Measurements from ENCODE around the gene NEMP1. TPM values are rescaled to one million over a fixed set of nuclear protein-coding genes. Genes with fewer than 3 reads are reported as not detected.
A peak's percentile ranks its signal among the peaks of the same experiment; 100 is the strongest.

Gene NEMP1
- total RNA-seq, 6 experiments from 2014 or later = 13.0 to 22.1 (median 20.7) TPM

DNA sequence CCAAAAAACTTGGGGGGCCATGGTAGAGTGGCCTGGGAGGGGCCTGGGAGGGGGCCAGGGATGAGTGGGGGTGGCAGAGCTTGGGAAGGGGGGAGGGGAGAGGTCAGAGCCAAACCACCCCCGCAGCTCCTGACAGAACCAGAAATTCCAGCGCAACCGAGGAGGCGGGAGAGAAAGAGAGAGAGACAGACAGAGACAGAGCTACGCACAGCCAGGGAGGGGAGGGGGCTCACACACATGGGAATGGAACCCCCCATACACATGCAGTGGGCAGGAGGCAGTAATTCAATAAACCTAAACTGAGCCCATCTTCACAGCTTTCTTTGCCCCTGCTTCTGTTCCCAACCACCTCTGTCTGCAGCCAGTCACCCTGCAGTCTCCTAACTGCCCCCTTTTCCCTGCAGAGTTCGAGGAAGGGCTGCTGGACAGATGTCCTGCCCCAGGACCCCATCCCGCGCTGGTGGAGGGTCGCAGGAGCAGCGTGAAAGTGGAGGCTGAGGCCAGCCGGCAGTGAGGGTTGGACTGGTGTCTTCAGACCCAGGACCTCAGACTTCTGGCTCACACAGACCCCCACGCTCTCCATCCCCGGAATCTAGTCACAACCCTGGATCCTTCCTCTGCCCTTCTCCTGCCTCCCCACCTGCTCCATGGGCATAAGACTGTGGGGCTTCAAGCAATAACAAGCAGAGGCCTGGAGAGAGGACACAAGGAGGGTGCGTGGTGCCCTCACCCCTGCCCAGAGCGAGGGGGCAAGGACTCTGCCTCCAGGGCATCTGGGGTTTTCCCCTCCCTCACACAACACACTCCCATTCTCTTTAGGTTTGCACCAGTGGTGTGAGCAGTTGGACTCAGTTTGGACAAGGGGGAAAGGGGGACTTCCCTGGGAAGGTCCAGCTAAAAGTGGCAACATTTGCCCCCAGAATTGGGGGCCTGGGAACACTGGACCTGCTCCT, 15.9 kb upstream of the NEMP1 start:
- H3K4me3 Mint-ChIP-seq = peak overlapping the region; percentile 75
- H3K27me3 Mint-ChIP-seq (ENCODE audit: insufficient read depth) = peaks cover 22% of the 10 kb centered on the region
- no peak for DNase-seq
- H3K9me3 Mint-ChIP-seq = no peaks in the 10 kb centered on the region
- TF ChIP-seq, protein P1, sequence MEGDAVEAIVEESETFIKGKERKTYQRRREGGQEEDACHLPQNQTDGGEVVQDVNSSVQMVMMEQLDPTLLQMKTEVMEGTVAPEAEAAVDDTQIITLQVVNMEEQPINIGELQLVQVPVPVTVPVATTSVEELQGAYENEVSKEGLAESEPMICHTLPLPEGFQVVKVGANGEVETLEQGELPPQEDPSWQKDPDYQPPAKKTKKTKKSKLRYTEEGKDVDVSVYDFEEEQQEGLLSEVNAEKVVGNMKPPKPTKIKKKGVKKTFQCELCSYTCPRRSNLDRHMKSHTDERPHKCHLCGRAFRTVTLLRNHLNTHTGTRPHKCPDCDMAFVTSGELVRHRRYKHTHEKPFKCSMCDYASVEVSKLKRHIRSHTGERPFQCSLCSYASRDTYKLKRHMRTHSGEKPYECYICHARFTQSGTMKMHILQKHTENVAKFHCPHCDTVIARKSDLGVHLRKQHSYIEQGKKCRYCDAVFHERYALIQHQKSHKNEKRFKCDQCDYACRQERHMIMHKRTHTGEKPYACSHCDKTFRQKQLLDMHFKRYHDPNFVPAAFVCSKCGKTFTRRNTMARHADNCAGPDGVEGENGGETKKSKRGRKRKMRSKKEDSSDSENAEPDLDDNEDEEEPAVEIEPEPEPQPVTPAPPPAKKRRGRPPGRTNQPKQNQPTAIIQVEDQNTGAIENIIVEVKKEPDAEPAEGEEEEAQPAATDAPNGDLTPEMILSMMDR (IDR thresholded peaks at IDR 0.05) = no peak
- peak overlapping the region; percentile 92 for H3K27ac Mint-ChIP-seq
- peaks cover 42% of the 10 kb centered on the region for H3K36me3 Mint-ChIP-seq (ENCODE audit: low read depth)
- H3K4me1 Mint-ChIP-seq (ENCODE audit: low read depth) = peaks cover 71% of the 10 kb centered on the region

DNA sequence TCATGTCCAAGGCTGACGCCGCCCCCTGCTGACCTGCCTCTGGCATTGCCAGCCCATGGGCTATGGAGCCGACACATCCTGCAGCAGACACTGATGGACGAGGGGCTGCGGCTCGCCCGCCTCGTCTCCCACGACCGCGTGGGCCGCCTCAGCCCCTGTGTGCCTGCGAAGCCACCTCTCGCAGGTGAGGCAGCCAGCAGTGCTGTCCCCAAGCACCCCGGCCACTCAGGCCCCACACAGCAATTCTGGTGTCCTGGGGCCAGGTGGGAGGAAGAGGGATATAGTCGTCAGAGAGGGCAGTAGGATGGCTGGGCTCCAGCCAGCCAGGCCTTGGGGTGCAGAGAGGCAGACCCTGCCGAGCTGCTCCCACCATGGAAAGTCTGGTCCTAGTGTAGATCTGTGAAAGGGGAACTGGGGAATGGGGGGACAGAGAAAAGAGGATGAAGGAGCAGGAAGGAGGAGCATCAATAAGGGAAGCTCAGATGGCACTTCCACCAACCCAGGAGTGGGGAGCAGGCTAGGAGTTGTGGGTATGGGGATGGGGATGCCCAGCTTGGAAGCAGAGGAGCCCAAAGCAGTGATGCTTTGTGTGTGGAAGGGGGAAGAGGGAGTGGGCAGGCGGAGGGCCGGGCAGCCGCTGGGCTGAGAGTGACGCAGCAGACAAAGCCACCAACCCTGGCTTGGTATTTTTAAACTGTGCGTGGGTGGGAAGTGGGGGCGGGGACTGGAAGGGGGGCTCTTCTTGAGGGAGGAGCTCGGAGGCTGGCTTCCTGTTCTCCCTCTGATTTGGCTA, 15.0 kb upstream of the NEMP1 start:
- Mint-ChIP-seq H3K27ac (peak overlapping the region; percentile 92), H3K4me1 (ENCODE audit: low read depth) (peaks cover 71% of the 10 kb centered on the region), H3K36me3 (ENCODE audit: low read depth) (peaks cover 39% of the 10 kb centered on the region), H3K9me3 (no peaks in the 10 kb centered on the region), H3K4me3 (peak overlapping the region; percentile 75), H3K27me3 (ENCODE audit: insufficient read depth) (peaks cover 22% of the 10 kb centered on the region)
- peak; percentile 69 for DNase-seq
- TF ChIP-seq, protein P1 (IDR thresholded peaks at IDR 0.05) = peak; percentile 81

DNA sequence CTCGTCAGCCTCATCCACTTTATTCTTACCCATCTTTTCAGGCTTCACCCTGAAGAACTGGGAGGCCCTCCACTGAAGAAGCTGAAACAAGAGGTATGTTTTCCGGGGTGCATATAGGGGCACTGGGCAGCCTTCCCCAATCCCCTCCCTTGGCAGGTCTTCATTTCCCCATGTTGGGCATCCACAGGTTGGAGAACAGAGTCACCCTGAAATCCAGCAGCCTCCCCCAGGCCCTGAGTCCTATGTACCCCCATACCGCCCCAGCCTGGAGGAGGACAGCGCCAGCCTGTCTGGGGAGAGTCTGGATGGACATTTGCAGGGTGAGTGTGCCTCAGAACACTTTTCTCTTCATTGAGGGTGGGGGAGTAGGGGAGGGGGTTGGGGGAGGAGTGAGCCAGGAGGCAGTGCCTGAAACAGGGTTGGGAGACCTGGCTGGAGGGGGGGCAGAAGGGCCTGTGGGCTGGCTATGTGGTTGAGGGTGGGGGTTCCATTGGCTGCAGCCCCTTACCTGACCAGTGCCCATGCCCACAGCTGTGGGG, 14.4 kb upstream of the NEMP1 start:
- Mint-ChIP-seq H3K27me3 (ENCODE audit: insufficient read depth) (peaks cover 25% of the 10 kb centered on the region), H3K4me3 (peak overlapping the region; percentile 96), H3K4me1 (ENCODE audit: low read depth) (peaks cover 76% of the 10 kb centered on the region), H3K27ac (peak overlapping the region; percentile 92), H3K36me3 (ENCODE audit: low read depth) (peaks cover 39% of the 10 kb centered on the region), H3K9me3 (no peaks in the 10 kb centered on the region)
- no peak for DNase-seq
- TF ChIP-seq, protein P1 (IDR thresholded peaks at IDR 0.05) = no peak

DNA sequence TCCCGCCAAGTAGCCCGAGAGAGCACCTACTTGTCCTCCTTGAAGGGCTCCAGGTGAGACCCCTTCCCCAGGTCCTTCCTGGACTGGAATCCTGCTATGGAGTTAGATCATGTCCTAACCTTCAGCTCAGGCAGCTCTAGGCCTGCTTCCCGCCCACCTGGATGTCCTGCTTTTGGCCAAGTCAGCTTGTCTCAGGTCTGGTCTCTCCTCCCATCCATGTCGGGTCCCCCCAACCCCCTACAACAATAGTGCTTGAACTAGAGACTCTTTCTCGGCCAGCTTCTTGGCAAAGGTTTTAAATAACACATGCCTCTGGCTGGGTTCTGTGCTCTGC, 13.9 kb upstream of the NEMP1 start:
- peaks cover 25% of the 10 kb centered on the region for H3K27me3 Mint-ChIP-seq (ENCODE audit: insufficient read depth)
- peak overlapping the region; percentile 92 for H3K27ac Mint-ChIP-seq
- peaks cover 39% of the 10 kb centered on the region for H3K36me3 Mint-ChIP-seq (ENCODE audit: low read depth)
- no peaks in the 10 kb centered on the region for H3K9me3 Mint-ChIP-seq
- TF ChIP-seq, protein P1 (IDR thresholded peaks at IDR 0.05) = no peak
- DNase-seq = no peak
- peaks cover 77% of the 10 kb centered on the region for H3K4me1 Mint-ChIP-seq (ENCODE audit: low read depth)
- peak overlapping the region; percentile 96 for H3K4me3 Mint-ChIP-seq

DNA sequence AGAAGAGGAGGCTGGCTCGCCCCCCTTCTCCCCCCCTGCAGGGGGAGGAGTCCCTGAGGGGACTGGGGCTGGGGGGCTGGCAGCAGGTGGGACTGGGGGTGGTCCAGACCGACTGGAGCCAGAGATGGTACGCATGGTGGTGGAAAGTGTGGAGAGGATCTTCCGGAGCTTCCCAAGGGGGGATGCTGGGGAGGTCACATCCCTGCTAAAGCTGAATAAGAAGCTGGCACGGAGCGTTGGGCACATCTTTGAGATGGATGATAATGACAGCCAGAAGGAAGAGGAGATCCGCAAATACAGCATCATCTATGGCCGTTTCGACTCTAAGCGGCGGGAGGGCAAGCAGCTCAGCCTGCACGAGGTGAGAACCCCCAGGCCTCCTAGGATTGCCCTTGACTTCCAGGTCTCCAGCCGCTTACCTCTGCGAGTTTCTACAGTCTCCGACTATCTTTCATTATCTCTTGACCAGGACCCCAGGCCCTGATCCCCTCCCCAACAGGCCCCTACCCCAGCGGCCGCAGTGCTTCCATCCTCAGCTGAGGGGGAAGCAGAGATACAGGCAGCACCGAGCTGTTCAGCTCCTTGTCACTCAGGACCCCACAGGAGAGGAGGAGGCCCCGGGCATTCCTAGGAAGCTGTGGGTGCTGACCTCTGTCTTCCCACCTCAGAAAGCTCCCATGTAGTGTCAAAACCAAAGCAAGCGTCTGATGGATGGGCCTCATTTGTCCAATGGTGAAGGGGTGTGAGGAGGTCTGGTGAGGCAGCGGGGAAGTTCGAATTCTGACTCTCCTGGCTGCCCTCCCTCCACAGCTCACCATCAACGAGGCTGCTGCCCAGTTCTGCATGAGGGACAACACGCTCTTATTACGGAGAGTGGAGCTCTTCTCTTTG, 13.3 kb upstream of the NEMP1 start:
- Mint-ChIP-seq H3K27ac (peak overlapping the region; percentile 92), H3K27me3 (ENCODE audit: insufficient read depth) (peaks cover 25% of the 10 kb centered on the region), H3K36me3 (ENCODE audit: low read depth) (peaks cover 34% of the 10 kb centered on the region), H3K4me3 (peak overlapping the region; percentile 96), H3K9me3 (no peaks in the 10 kb centered on the region), H3K4me1 (ENCODE audit: low read depth) (peaks cover 72% of the 10 kb centered on the region)
- TF ChIP-seq, protein P1 (IDR thresholded peaks at IDR 0.05) = no peak
- no peak for DNase-seq

Data from HFFc6 (cell line).